ENCODE measurements around the gene PARD3. TPM values are rescaled to one million over a fixed set of nuclear protein-coding genes. Genes with fewer than 3 reads are reported as not detected.

The PARD3 gene
- total RNA-seq, 1 donor from 2014 or later = 34.1 TPM

GRCh38 chr10:34228066-34228465 is 587.0 kb downstream of the PARD3 start:
- Histone ChIP-seq H3K4me3 (no peak overlapping the region), H3K9me3 (peaks cover 7% of the 10 kb centered on the region), H3K36me3 (no peaks in the 10 kb centered on the region), H3K27me3 (ENCODE audit: low read depth) (no peaks in the 10 kb centered on the region), H3K27ac (no peak overlapping the region), H3K4me1 (no peaks in the 10 kb centered on the region)
- DNase-seq (no peak), ATAC-seq (no peak)
- intact Hi-C loops (cut with DNase I) = no loop called here
- TF ChIP-seq CTCF (IDR thresholded peaks at IDR 0.05) = no peak

DNA sequence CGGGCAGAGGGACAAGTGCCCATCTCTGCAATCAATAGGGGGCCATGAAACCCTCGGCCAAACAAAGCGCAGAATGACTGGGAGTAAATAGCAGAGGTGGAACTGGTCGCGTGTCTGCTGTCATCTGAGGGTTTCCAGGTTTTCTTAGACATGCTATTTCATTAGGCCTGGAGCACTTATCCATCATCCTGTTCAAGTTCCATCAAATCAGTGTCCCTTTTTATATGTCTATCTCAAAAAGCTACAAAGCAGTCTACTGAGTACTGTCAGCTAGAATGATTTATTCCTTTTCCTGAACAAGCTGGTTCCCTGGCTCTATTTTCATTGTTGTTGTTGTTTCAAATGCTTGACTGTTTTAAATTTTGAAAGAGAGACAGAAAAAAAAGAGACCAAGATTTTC is 590.5 kb downstream of the PARD3 start:
- Histone ChIP-seq H3K9me3 (peaks cover 7% of the 10 kb centered on the region), H3K4me1 (no peaks in the 10 kb centered on the region), H3K27me3 (ENCODE audit: low read depth) (no peaks in the 10 kb centered on the region), H3K36me3 (no peaks in the 10 kb centered on the region), H3K27ac (no peak overlapping the region), H3K4me3 (no peak overlapping the region)
- intact Hi-C loops (cut with DNase I) = no loop called here
- no peak for TF ChIP-seq CTCF (IDR thresholded peaks at IDR 0.05)
- no peak for ATAC-seq
- no peak for DNase-seq

DNA sequence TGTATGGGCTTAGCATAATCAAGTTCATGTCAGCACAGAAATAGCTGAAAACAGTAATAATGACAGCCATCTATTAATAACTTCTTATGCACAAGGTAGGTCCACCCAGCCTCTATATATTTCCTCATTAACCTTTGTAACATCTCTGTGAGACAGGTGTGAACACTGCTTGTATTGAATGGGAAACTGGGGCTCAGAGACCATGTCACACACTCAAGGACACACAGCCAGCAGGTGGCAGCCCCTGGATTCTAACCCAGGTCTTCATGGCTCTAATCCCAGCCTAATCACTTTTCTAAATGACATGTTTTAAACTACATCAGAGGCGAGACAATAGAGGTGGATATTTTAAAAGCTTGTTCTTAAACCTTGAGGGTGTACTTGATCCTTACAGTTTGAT is 591.4 kb downstream of the PARD3 start:
- intact Hi-C loops (cut with DNase I) = no loop called here
- no peak for ATAC-seq
- no peak for TF ChIP-seq CTCF (IDR thresholded peaks at IDR 0.05)
- no peaks in the 10 kb centered on the region for H3K27me3 ChIP-seq (ENCODE audit: low read depth)
- H3K9me3 ChIP-seq = peaks cover 7% of the 10 kb centered on the region
- H3K27ac ChIP-seq = no peak overlapping the region
- no peaks in the 10 kb centered on the region for H3K4me1 ChIP-seq
- no peak for DNase-seq
- no peak overlapping the region for H3K4me3 ChIP-seq
- no peaks in the 10 kb centered on the region for H3K36me3 ChIP-seq

- no peak for TF ChIP-seq CTCF (IDR thresholded peaks at IDR 0.05)
- no peaks in the 10 kb centered on the region for H3K36me3 ChIP-seq
- H3K4me3 ChIP-seq = no peak overlapping the region
- DNase-seq = no peak
- no peaks in the 10 kb centered on the region for H3K4me1 ChIP-seq
- peaks cover 5% of the 10 kb centered on the region for H3K9me3 ChIP-seq
- no peaks in the 10 kb centered on the region for H3K27me3 ChIP-seq (ENCODE audit: low read depth)
- no peak for ATAC-seq
- H3K27ac ChIP-seq = no peak overlapping the region
- intact Hi-C loops (cut with DNase I) = no loop called here
These were observed 592.7 kb downstream of the PARD3 start for GRCh38 chr10:34222359-34222758.

- DNase-seq (no peak), ATAC-seq (no peak)
- H3K9me3 ChIP-seq = no peaks in the 10 kb centered on the region
- no peak overlapping the region for H3K27ac ChIP-seq
- TF ChIP-seq CTCF (IDR thresholded peaks at IDR 0.05) = no peak
- no peaks in the 10 kb centered on the region for H3K4me1 ChIP-seq
- no peaks in the 10 kb centered on the region for H3K36me3 ChIP-seq
- no peak overlapping the region for H3K4me3 ChIP-seq
- no peaks in the 10 kb centered on the region for H3K27me3 ChIP-seq (ENCODE audit: low read depth)
- intact Hi-C loops (cut with DNase I) = no loop called here
These were observed 595.1 kb downstream of the PARD3 start for GRCh38 chr10:34219753-34220548.

Data from lower lobe of right lung (tissue), 2 donors.